PC-3 (cell line): Measurements from ENCODE around the gene FARP1.

Experiments
- CTCF ChIP-seq: fragments of 300-600 bp; sonication (generic); conservative IDR thresholded peaks from 2 replicates; pipeline ENCODE4 v1.5.1; 2017; ENCODE audit warnings: antibody characterized with exemption, low read depth, mild to moderate bottlenecking, low read length
- EZH2phosphoT487 ChIP-seq: fragments of 300-600 bp; sonication (generic); IDR thresholded peaks from 2 replicates; pipeline ENCODE4 v1.6.1; 2018; ENCODE audit warnings: mild to moderate bottlenecking, antibody characterized with exemption, low read length, borderline replicate concordance

GRCh38 chr13:98180092-98180491 lies 37.2 kb downstream of the FARP1 start:
- TF ChIP-seq CTCF (no peak), EZH2phosphoT487 (no peak)
